Loucy (cell line): Measurements from ENCODE around the gene PSMC1.

Source experiments
- EZH2phosphoT487 ChIP-seq: fragments of 200-600 bp; IDR thresholded peaks from 2 replicates; pipeline ENCODE4 v1.6.1; 2018; ENCODE audit warnings: antibody characterized with exemption, mild to moderate bottlenecking, moderate library complexity, borderline replicate concordance
- TF ChIP-seq, protein P1 (sequence below): fragments of 200-600 bp; sonication (generic); conservative IDR thresholded peaks from 2 replicates; pipeline ENCODE4 v1.5.1; 2014; ENCODE audit warnings: mild to moderate bottlenecking, antibody characterized with exemption, low read length

DNA sequence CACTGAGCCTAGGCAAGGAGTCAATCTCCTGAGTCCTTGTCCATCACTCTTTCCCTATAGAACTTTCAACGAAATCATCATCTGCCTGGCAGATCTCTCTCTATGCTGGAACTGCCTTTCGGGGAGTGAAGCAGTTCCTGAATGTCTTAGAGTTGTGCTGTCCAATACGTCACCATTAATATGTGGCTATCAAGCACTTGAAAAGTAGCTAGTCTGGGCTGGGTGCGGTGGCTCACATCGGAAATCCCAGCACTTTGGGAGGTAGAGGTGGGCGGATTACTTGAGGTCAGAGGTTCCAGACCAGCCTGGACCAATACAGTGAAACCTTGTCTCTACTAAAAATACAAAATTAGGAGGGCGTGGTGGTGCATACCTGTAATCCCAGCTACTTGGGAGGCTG is 40.3 kb downstream of the PSMC1 start:
- TF ChIP-seq, protein P1, sequence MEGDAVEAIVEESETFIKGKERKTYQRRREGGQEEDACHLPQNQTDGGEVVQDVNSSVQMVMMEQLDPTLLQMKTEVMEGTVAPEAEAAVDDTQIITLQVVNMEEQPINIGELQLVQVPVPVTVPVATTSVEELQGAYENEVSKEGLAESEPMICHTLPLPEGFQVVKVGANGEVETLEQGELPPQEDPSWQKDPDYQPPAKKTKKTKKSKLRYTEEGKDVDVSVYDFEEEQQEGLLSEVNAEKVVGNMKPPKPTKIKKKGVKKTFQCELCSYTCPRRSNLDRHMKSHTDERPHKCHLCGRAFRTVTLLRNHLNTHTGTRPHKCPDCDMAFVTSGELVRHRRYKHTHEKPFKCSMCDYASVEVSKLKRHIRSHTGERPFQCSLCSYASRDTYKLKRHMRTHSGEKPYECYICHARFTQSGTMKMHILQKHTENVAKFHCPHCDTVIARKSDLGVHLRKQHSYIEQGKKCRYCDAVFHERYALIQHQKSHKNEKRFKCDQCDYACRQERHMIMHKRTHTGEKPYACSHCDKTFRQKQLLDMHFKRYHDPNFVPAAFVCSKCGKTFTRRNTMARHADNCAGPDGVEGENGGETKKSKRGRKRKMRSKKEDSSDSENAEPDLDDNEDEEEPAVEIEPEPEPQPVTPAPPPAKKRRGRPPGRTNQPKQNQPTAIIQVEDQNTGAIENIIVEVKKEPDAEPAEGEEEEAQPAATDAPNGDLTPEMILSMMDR: no peak
- TF ChIP-seq EZH2phosphoT487: no peak
